HG03196 (cell line): ENCODE results near the gene SLC8B1.
"Not testable (repeated sequence)": the region's sequence is repeated elsewhere in the genome, so short reads cannot be mapped to it uniquely, and the experiment has no call there.

ENCODE experiments used
- ATAC-seq: cut with Tn5 transposase; IDR thresholded peaks from one replicate; pipeline ENCODE4 v1.9.1; 2021; ENCODE audit not compliant: unreplicated experiment

SLC8B1 gene

DNA sequence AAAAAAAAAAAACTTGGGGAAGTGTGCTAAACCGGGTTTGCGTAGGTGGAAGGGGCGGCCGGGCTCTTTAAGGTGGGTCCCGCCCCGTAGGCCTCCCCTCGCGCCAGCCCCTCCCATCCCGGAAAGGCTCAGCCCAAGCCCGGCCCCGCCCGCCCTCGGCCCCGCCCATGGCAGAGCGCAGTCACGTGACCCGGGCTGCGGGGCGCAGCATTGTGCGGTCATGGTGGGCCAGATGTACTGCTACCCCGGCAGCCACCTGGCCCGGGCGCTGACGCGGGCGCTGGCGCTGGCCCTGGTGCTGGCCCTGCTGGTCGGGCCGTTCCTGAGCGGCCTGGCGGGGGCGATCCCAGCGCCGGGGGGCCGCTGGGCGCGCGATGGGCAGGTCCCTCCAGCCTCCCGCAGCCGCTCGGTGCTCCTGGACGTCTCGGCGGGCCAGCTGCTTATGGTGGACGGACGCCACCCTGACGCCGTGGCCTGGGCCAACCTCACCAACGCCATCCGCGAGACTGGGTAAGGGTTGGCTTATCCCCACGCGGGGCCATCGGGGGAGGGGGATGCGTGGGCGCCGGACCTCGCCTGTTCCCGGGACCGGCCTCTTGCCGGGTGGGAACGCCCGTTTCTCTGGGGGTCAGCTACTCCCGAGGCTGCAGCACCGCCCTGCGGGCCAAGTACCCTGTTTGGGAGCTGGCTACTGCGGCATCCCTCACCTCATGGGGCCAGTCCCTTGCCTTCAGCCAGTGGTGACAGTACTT lies 23.6 kb upstream of the SLC8B1 start, which contains the start of gene PLBD2:
Gene PLBD2, plus strand, starts transcription at position 207 of the 752 bp plus-strand sequence. Its CDS starts 14 bp downstream, at position 221.
- peak; percentile 91 for ATAC-seq

DNA sequence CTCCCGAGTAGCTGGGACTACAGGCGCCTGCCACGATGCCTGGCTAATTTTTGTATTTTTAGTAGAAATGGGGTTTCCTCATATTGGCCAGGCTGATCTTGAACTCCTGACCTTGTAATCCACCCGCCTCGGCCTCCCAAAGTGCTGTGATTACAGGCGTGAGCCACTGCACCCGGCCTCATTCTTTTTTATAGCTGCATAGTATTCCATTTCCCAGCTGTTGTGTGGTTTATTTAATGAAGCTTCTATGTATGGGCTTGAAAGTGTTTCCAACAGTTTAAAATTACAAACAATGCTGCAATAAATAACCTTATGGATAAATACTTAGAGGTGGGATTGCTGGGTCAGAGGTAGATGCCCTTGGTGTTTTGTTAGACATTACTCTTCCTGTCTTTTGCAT lies 19.3 kb upstream of the SLC8B1 start:
- ATAC-seq: not testable (repeated sequence)

DNA sequence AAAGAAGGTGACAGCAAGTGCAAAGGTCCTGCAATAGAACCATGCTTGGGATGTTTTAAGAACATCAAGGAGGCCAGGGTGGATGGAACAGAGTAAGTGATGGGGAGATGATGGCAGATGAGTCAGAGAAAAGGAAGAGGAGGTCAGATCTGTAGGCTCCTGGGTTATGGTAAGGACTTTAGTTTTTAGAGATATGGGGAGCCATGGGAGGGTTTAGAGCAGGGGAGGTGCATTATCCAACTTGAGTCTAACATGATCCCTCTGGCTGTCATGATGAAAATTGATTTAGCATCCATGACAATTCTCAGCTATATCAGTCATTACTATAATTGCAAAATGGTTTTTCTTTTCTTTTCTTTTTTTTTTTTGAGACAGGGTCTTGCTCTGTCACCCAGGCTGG lies 16.2 kb upstream of the SLC8B1 start:
- ATAC-seq: no peak

DNA sequence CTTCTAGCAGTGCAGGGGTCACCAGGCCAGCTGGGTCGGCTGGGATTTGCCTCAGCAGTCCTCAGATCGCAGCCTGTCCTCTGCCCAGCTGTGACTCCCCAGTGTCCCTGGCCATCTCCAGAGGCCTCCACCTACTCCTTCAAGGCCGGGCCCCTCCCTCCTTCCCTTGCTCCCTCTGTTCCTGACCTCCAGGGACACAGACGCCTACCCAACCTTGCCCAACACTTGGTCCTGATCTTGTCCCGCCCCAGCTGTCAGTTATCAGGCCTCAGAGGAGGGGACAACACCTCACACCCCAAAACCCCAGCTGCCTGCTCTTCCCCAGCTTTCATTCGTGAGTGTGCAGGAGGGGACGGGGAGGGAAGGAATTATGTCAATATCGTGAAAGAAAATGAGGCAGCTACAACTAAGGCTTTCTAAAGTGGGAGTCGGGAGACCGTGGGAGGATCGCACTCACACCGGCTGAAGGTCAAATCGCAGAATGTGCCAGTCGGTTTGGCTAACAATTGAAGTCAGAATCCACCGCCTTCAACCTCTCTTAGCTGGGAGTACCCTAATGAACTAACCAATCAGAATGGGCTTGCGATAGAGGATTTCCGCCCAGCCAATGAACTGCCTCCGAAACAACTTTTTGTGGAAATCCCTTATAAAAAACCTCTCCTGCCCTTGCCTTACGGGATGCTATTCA lies 14.1 kb upstream of the SLC8B1 start:
- no peak for ATAC-seq

GRCh38 chr12:113347892-113348291 lies 13.0 kb upstream of the SLC8B1 start:
- ATAC-seq: no peak

GRCh38 chr12:113347107-113347506 lies 12.2 kb upstream of the SLC8B1 start:
- no peak for ATAC-seq

- no peak for ATAC-seq
These were observed 11.4 kb upstream of the SLC8B1 start for GRCh38 chr12:113346353-113346752.

DNA sequence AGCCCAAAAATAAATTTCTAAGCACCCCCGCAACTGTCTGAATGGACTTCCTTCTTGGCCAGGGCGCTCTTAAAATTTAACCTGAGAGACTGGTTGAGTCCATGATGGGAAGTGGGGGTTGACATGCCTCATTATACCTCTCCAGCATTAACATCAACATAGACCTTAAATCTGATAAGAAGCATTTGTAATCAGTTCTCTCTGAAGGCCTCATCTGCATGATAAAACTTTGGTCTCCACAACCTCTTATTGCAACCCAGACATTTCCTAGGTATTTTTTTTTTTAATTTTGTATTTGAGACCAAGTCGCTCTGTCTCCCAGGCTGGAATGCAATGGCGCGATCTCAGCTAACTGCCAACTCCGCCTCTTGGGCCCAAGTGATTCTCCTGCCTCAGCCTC lies 10.4 kb upstream of the SLC8B1 start:
- no peak for ATAC-seq

DNA sequence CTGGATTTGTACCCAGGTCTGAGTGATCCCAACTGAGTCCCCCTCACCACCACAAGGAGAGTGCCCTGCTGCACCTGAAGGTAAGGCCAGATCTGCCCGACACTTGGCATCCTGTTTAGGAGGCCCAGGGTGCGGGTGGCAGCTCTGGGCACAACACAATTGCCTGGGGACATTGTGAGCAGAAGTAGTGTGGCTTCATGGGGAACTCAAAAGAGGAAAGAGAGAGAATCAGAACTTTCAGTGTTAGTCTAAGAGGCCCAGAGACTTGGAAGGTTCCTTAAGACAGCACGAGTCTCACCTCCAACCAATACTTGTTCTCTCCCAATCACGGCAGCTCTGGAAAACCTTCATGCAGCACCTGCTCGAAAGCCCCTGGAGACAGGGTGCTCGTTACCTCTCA lies 6.6 kb upstream of the SLC8B1 start:
- ATAC-seq: no peak

DNA sequence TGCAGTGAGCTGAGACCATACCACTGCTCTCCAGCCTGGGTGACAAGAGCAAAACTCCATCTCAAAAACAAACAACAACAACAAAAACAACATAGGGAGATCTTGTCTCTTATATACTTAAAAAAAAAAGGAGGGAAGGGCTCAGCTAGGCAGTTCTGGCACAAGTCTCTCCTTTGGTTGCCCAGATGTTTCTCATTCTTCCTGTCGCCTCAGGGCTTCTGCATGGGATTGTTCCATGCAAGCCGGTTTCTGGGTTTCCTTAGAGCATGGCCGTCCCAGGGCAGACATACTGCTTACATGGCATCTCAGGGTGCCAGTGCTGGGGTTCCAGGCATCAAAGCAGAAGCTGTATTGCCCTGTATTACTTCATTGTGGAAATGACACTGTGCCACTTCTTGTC lies 5.2 kb upstream of the SLC8B1 start:
- ATAC-seq: no peak

- no peak for ATAC-seq
These were observed 4.6 kb upstream of the SLC8B1 start for GRCh38 chr12:113339540-113339939.

GRCh38 chr12:113333877-113334785 lies 778 bp downstream of the SLC8B1 start:
- ATAC-seq: peak; percentile 7

GRCh38 chr12:113333418-113333750 lies 1.5 kb downstream of the SLC8B1 start:
- no peak for ATAC-seq

GRCh38 chr12:113332688-113333417 lies 2.1 kb downstream of the SLC8B1 start:
- ATAC-seq: no peak

DNA sequence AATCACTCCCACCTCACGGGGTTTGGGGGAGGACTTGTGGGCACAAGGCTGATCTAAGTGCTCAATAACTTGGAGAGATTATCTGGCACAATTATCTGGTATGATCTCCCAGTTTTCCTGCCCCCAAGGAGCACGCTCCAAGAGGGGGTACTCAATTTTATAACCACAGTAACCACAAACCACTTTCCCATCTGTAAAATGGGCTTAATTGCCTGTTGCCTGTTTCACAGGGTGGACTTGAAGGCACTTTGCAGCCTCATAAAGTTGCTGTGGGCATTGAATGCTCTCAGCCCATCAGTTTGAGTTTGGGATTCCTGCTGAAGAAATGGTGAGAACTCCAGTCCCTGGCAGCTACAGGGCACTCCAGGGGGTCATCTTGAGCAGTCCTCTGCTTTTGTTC lies 4.4 kb downstream of the SLC8B1 start:
- no peak for ATAC-seq

- no peak for ATAC-seq
These were observed 5.0 kb downstream of the SLC8B1 start for GRCh38 chr12:113329791-113330417.

- ATAC-seq: no peak
These were observed 5.7 kb downstream of the SLC8B1 start for GRCh38 chr12:113329022-113329790.

GRCh38 chr12:113328368-113328889 lies 6.5 kb downstream of the SLC8B1 start:
- no peak for ATAC-seq

GRCh38 chr12:113326775-113327395 lies 8.0 kb downstream of the SLC8B1 start:
- no peak for ATAC-seq
